A549 (cell line): ENCODE measurements around the gene BAIAP2L1. TPM values are rescaled to one million over a fixed set of nuclear protein-coding genes. Genes with fewer than 3 reads are reported as not detected.

Experiments
- ATAC-seq, 2 experiments: fragments of 200-7000 bp in 1 of 2; fragments of >200 bp in 1 of 2; cut with Nextera tagmentation in 1 of 2; cut with Tn5 transposase in 1 of 2; 3 replicates each; pipeline versions ENCODE4 v1.8.0 to v1.9.1; 2018 to 2020; ENCODE audit warnings: mild to moderate bottlenecking in 1 of 2, moderate library complexity in 1 of 2
- CTCF ChIA-PET: fragments of 300-600 bp; sonication (Branson Sonifier 250); formaldehyde crosslinking; extraction: SDS; loops from one replicate; lab custom pipeline; 2021; ENCODE audit warnings: antibody characterized with exemption, inconsistent platforms; lab: Yijun Ruan, JAX
- POLR2A ChIA-PET: fragments of 350-600 bp; formaldehyde crosslinking; extraction: SDS; loops from one replicate; lab custom pipeline; 2021; ENCODE audit warnings: antibody characterized with exemption, inconsistent platforms; lab: Yijun Ruan, JAX
- DNase-seq, 2 experiments: peaks; one replicate each; pipeline versions ENCODE4 v3.0.0 to v3.0.0-alpha.2; 2011 to 2016; ENCODE audit warnings: low read depth in 1 of 2, low spot score in 1 of 2
- FAIRE-seq: peaks from 2 replicates; lab custom pipeline; 2011; peaks lifted over from hg19 to GRCh38; lab: Jason Lieb, UNC
- H3K27ac ChIP-seq, 2 experiments: fragments of >200 bp; sonication (Bioruptor Twin); formaldehyde crosslinking; 3 replicates each; pipeline ENCODE4 v1.5.1; 2016 to 2017
- H3K4me1 ChIP-seq: fragments of >200 bp; sonication (Bioruptor Twin); formaldehyde crosslinking; 3 replicates; pipeline ENCODE4 v1.6.1; 2016
- H3K4me2 ChIP-seq: fragments of >200 bp; sonication (Bioruptor Twin); formaldehyde crosslinking; 3 replicates; pipeline ENCODE4 v1.6.1; 2016
- H3K4me3 ChIP-seq: fragments of >200 bp; sonication (Bioruptor Twin); formaldehyde crosslinking; 3 replicates; pipeline ENCODE4 v1.5.1; 2016
- H3K9me3 ChIP-seq: fragments of >200 bp; sonication (Bioruptor Twin); formaldehyde crosslinking; 3 replicates; pipeline ENCODE4 v1.6.1; 2016
- CBX2 ChIP-seq: fragments of 200-600 bp; sonication (generic); IDR thresholded peaks from 2 replicates; pipeline ENCODE4 v1.6.1; 2016; ENCODE audit warnings: low read depth, mild to moderate bottlenecking, borderline replicate concordance
- CBX8 ChIP-seq: fragments of 200-600 bp; sonication (generic); IDR thresholded peaks from 2 replicates; pipeline ENCODE4 v1.6.1; 2016
- CHD2 ChIP-seq: fragments of 150-350 bp; IDR thresholded peaks from 2 replicates; pipeline ENCODE4 v1.6.1; 2014; ENCODE audit warnings: low read length; ENCODE audit not compliant: partially characterized antibody
- CHD4 ChIP-seq: fragments of 200-600 bp; sonication (generic); IDR thresholded peaks from 2 replicates; pipeline ENCODE4 v1.6.1; 2016; ENCODE audit warnings: antibody characterized with exemption, mild to moderate bottlenecking, borderline replicate concordance
- E2F6 ChIP-seq: IDR thresholded peaks from 2 replicates; pipeline ENCODE4 v1.6.1; 2012; ENCODE audit warnings: low read depth, borderline replicate concordance
- EHF ChIP-seq: fragments of 250-450 bp; sonication (Bioruptor Pico); IDR thresholded peaks from 2 replicates; pipeline ENCODE4 v1.5.0; 2020; ENCODE audit warnings: mild to moderate bottlenecking
- EHMT2 ChIP-seq: fragments of 200-600 bp; sonication (generic); IDR thresholded peaks from 2 replicates; pipeline ENCODE4 v1.6.1; 2016; ENCODE audit warnings: antibody characterized with exemption, low read depth, mild to moderate bottlenecking, moderate library complexity
- ELK1 ChIP-seq: fragments of 150-350 bp; IDR thresholded peaks from 2 replicates; pipeline ENCODE4 v1.6.1; 2014; ENCODE audit warnings: low read depth, mild to moderate bottlenecking, low read length
- ESRRA ChIP-seq: fragments of 150-350 bp; IDR thresholded peaks from 2 replicates; pipeline ENCODE4 v1.6.1; 2014; ENCODE audit warnings: mild to moderate bottlenecking, low read length, borderline replicate concordance
- HMGXB4 ChIP-seq: fragments of 250-450 bp; sonication (Bioruptor Pico); IDR thresholded peaks from 2 replicates; pipeline ENCODE4 v1.5.0; 2021; ENCODE audit warnings: mild to moderate bottlenecking, moderate library complexity, borderline replicate concordance
- HOXB5 ChIP-seq: fragments of 250-450 bp; sonication (Bioruptor Pico); IDR thresholded peaks from 2 replicates; pipeline ENCODE4 v1.5.0; 2020; ENCODE audit warnings: mild to moderate bottlenecking, moderate library complexity
- JUNB ChIP-seq: fragments of >200 bp; sonication (Bioruptor Twin); formaldehyde crosslinking; IDR thresholded peaks from 2 replicates; pipeline ENCODE4 v1.6.1; 2016
- KDM5A ChIP-seq: fragments of 200-600 bp; sonication (generic); IDR thresholded peaks from 2 replicates; pipeline ENCODE4 v1.6.1; 2016; ENCODE audit warnings: antibody characterized with exemption, mild to moderate bottlenecking
- MAFK ChIP-seq: fragments of 450-650 bp; IDR thresholded peaks from 2 replicates; pipeline ENCODE4 v1.6.1; 2014; ENCODE audit not compliant: partially characterized antibody
- MAX ChIP-seq: IDR thresholded peaks from 2 replicates; pipeline ENCODE4 v1.6.1; 2012
- MAZ ChIP-seq: fragments of 150-350 bp; IDR thresholded peaks from 2 replicates; pipeline ENCODE4 v1.6.1; 2014; ENCODE audit warnings: antibody characterized with exemption, low read depth, low read length, borderline replicate concordance
- MYC ChIP-seq: IDR thresholded peaks from 2 replicates; pipeline ENCODE4 v1.6.1; 2012; ENCODE audit warnings: mild to moderate bottlenecking, inconsistent platforms, low read length, improper control_type of control experiment, borderline replicate concordance
- PBX3 ChIP-seq: IDR thresholded peaks from 2 replicates; pipeline ENCODE4 v1.6.1; 2012
- RARB ChIP-seq: fragments of 250-450 bp; sonication (Bioruptor Pico); IDR thresholded peaks from 2 replicates; pipeline ENCODE4 v1.8.0; 2021; ENCODE audit warnings: mild to moderate bottlenecking, moderate library complexity
- REST ChIP-seq: fragments of 200-600 bp; sonication (generic); IDR thresholded peaks from 2 replicates; pipeline ENCODE4 v1.6.1; 2016; ENCODE audit warnings: antibody characterized with exemption, mild to moderate bottlenecking, moderate library complexity
- RFX5 ChIP-seq: fragments of 450-650 bp; IDR thresholded peaks from 2 replicates; pipeline ENCODE4 v1.7.1; 2014; ENCODE audit warnings: antibody characterized with exemption, mild to moderate bottlenecking, moderate library complexity
- RNF2 ChIP-seq: fragments of 200-600 bp; sonication (generic); IDR thresholded peaks from 2 replicates; pipeline ENCODE4 v1.6.1; 2016; ENCODE audit warnings: low read depth, mild to moderate bottlenecking, antibody characterized with exemption, moderate library complexity, borderline replicate concordance
- ZNF302 ChIP-seq: fragments of 250-450 bp; sonication (Bioruptor Pico); IDR thresholded peaks from 2 replicates; pipeline ENCODE4 v1.9.0; 2021; ENCODE audit warnings: inconsistent platforms, mild to moderate bottlenecking, moderate library complexity
- ZSCAN20 ChIP-seq: fragments of 250-450 bp; sonication (Bioruptor Pico); IDR thresholded peaks from 2 replicates; pipeline ENCODE4 v1.8.0; 2022; ENCODE audit warnings: mild to moderate bottlenecking, moderate library complexity
- WGBS: methylation state at CpG from one replicate; pipeline ENCODE4 v1.1.6; 2017; ENCODE audit errors: missing lambda C conversion rate; 5-methylcytosine and 5-hydroxymethylcytosine counted together
- polyA plus RNA-seq, 4 experiments: library from polyadenylated mRNA; depleted of rRNA in 3 of 4; stranded (reverse); fragments of >200 nt; fragmentation: RNase III in 1 of 4; extraction: RNeasy Plus Mini Kit Qiagen cat#74134 plus additional on column Dnase treatment in 1 of 4; gene quantifications; 2 replicates in 3 of 4; 3 replicates in 1 of 4; pipeline ENCODE4 v1.2.3, GENCODE V29; 2011 to 2017

Gene BAIAP2L1
- polyA plus RNA-seq, 2 of the 4 experiments (the other 2 are of a cell fraction) = 39.4 to 89.3 TPM

- H3K9me3 ChIP-seq = no peaks in the 10 kb centered on the region
- TF ChIP-seq ELK1 = no peak
- no peak for TF ChIP-seq CHD4
- TF ChIP-seq KDM5A = no peak
- TF ChIP-seq MAZ = no peak
- no peak overlapping the region for H3K4me2 ChIP-seq
- H3K4me1 ChIP-seq = peaks cover 8% of the 10 kb centered on the region
- DNase-seq (no peak), FAIRE-seq (no peak), ATAC-seq (no peak)
- POLR2A ChIA-PET = no interaction called here
- CTCF ChIA-PET = interaction anchor here (0.9 kb wide), 1 partner anchor 10 kb away, joined by 4 read pairs; no protein-coding TSS in a partner anchor
- no peak overlapping the region for H3K27ac ChIP-seq
- H3K4me3 ChIP-seq = no peak overlapping the region
- WGBS = 94% methylated on average over 7 of the region's 7 CpGs
Observed at GRCh38 chr7:98256431-98256830, 144.5 kb downstream of the BAIAP2L1 start.

- 88% methylated on average over 11 of the region's 11 CpGs for WGBS
- no peak overlapping the region for H3K4me3 ChIP-seq
- ATAC-seq (no peak), DNase-seq (no peak), FAIRE-seq (no peak)
- H3K4me1 ChIP-seq = peaks cover 17% of the 10 kb centered on the region
- TF ChIP-seq CHD2 (no peak), MAZ (no peak), CBX8 (no peak), ESRRA (no peak), CBX2 (no peak), JUNB (no peak), MAFK (no peak), RNF2 (no peak), E2F6 (no peak), HMGXB4 (CRISPR knock-in tag) (no peak), CHD4 (no peak), HOXB5 (CRISPR knock-in tag) (no peak)
- no peaks in the 10 kb centered on the region for H3K9me3 ChIP-seq
- no peak overlapping the region for H3K4me2 ChIP-seq
- POLR2A ChIA-PET = no interaction called here
- CTCF ChIA-PET = interaction anchor here (0.6 to 1.9 kb wide), 4 partner anchors 11 to 165 kb away, joined by 3 to 5 read pairs (median 3); no protein-coding TSS in a partner anchor
- no peak overlapping the region for H3K27ac ChIP-seq
Observed at GRCh38 chr7:98254951-98255610, 145.8 kb downstream of the BAIAP2L1 start.

- CTCF ChIA-PET = interaction anchor here (0.6 to 1.9 kb wide), 4 partner anchors 10 to 166 kb away, joined by 3 to 5 read pairs (median 3); no protein-coding TSS in a partner anchor
- Histone ChIP-seq H3K4me1 (peaks cover 17% of the 10 kb centered on the region), H3K4me3 (no peak overlapping the region), H3K9me3 (no peaks in the 10 kb centered on the region), H3K4me2 (no peak overlapping the region), H3K27ac (no peak overlapping the region)
- 96% methylated on average over 4 of the region's 4 CpGs for WGBS
- DNase-seq = no peak
- no peak for ATAC-seq
- POLR2A ChIA-PET = no interaction called here
- no peak for FAIRE-seq
- TF ChIP-seq EHF (CRISPR knock-in tag) = no peak
- no peak for TF ChIP-seq MAZ
- no peak for TF ChIP-seq JUNB
- no peak for TF ChIP-seq PBX3
- TF ChIP-seq CHD2 = no peak
- no peak for TF ChIP-seq ZSCAN20
- no peak for TF ChIP-seq ZNF302 (CRISPR knock-in tag)
- TF ChIP-seq EHMT2 = no peak
- TF ChIP-seq MYC = no peak
- TF ChIP-seq RARB = no peak
- no peak for TF ChIP-seq RFX5
- TF ChIP-seq REST = no peak
- TF ChIP-seq HOXB5 (CRISPR knock-in tag) = no peak
- no peak for TF ChIP-seq MAX
Observed at GRCh38 chr7:98254516-98254915, 146.4 kb downstream of the BAIAP2L1 start.
